Subcutaneous preadipocyte (primary cell): ENCODE data around the gene TANC1. TPM values are rescaled to one million over a fixed set of nuclear protein-coding genes. Genes with fewer than 3 reads are reported as not detected.

Source experiments
- small RNA-seq: library from RNA; depleted of rRNA; stranded (forward); fragments of <200 nt; gene quantifications from one replicate; pipeline ENCODE3, GENCODE V24; 2012
- total RNA-seq: library from RNA; depleted of rRNA; stranded (reverse); fragments of >200 nt; gene quantifications from 2 replicates; pipeline ENCODE4 v1.2.3, GENCODE V29; 2012

Gene TANC1
- 7.7 and 11.7 TPM in 2 replicates for total RNA-seq

DNA sequence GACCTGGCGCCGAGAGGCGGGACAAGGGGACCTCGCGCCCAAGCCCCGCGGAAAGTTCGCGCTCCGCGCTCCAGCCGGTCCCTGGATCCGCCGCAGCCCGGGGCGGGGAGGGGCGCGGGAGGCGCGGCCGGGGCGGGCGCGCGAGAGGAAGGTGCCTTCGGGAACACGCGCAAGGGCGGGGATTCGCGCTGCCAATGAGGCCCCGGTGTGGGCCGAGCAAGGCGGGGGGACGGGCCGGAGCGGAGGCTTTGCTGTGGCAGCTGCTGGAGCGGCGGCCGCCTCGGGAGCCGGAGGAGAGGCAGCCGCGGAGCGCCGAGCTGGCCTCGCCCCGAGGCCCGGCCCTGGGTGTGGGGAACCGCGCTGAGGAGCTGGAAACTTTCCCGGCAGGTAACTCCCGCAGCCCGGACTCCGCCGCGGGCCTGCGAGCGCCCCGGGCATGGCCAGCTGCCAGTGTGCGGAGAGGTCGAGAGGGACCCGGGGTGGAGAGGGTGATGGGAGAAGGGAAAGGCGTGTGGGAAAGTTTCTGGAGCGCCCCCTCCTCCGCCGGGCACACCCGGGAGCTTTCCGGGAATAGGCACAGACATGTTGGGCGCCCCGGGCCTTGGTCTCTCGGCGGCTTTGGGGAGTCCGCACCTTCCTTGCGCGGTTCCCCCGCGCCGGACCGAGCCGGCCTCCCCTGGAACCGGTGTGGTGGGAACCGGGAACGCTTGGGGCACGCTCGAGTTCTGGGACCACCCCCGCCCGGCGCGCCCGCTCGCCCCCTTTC lies at the start of gene TANC1:
Gene TANC1, plus strand, starts transcription at position 245 of the 766 bp plus-strand sequence. CDS start 97,271 bp downstream, outside the sequence.

Small RNAs within 50 kb of the gene (small RNA-seq; reads per million reads assigned to genes)
- gene MIR6888 (not detected), gene RNU2-21P (not detected), gene RNU6-580P (not detected)

Other genes starting within 250 kb of the TANC1 start
- not detected in 2 replicates for gene DAPL1, start 173.3 kb upstream of the TANC1 start, total RNA-seq